GM08714 (cell line): ENCODE data around the gene OST4.

Source experiments
- H3K4me3 ChIP-seq: fragments of 200-500 bp; sonication (Bioruptor generic); 2 replicates; pipeline ENCODE4 v1.5.1; 2014; ENCODE audit warnings: mild to moderate bottlenecking, low read length, inconsistent platforms
- ZNF274 ChIP-seq: IDR thresholded peaks from 2 replicates; pipeline ENCODE4 v1.6.1; 2012; ENCODE audit warnings: mild to moderate bottlenecking, low read depth, low read length

The OST4 gene

DNA sequence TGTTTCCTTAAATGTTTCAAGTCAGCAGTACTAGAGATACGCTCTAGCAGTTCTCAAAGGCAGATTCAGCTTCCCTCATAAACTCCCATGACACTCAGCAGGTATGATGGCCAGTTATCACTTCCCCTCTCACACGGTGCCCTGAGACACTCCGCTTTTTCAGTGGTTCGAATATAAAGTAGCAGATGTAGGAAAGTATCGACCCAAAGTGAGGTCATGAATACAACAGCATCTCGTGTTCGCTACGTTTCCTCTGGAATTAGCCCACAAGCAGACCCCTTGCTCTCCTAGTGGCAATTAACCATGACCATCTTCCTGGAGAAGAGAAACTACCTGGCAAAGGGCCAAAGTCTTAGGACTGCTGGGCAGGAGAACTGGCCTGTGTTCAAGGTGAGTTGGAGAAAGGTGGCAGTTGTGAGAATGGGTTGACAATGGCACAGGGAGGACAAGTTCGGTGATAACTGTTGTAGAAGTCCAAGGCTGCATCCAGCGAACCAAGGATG lies 29.2 kb downstream of the OST4 start:
- H3K4me3 ChIP-seq: no peak overlapping the region; the same call in 1 of the 2 replicates
- TF ChIP-seq ZNF274: no peak

GRCh38 chr2:27041752-27042151 lies 29.7 kb downstream of the OST4 start:
- H3K4me3 ChIP-seq: no peak overlapping the region; the same call in 1 of the 2 replicates
- no peak for TF ChIP-seq ZNF274

- no peak for TF ChIP-seq ZNF274
- H3K4me3 ChIP-seq: no peak overlapping the region
These were observed 31.2 kb downstream of the OST4 start for GRCh38 chr2:27040282-27040681.

- no peak for TF ChIP-seq ZNF274
- H3K4me3 ChIP-seq: no peak overlapping the region
These were observed 31.6 kb downstream of the OST4 start for GRCh38 chr2:27039871-27040270.

- no peak overlapping the region for H3K4me3 ChIP-seq
- no peak for TF ChIP-seq ZNF274
These were observed 32.0 kb downstream of the OST4 start for GRCh38 chr2:27039426-27039825.

DNA sequence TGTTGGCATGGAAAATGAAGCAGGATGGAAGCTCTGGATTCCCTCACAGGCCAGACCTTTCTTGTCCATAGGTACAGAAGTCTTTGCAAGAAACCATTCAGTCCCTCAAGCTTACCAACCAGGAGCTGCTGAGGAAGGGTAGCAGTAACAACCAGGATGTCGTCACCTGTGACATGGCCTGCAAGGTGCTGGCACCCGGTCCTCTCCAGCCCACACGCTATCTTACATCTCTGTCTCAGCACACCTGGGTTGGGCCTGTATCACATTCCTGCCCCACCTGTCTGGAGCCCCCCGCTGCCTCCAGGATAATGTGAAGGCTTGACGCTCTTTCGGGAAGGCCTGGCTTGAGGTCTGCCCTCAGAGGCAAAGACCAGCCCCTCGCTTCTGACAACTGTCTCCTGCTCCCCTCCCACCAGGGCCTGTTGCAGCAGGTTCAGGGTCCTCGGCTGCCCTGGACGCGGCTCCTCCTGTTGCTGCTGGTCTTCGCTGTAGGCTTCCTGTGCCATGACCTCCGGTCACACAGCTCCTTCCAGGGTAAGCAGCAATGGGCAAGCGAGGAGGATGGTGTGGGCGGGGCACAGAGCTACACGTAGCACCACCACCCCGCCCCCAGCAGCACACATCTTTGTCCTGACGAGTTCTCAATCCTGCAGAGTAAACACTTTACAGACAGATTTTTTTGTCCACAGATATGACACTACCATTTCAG lies 32.7 kb downstream of the OST4 start:
- TF ChIP-seq ZNF274: no peak
- H3K4me3 ChIP-seq: no peak overlapping the region

- no peak for TF ChIP-seq ZNF274
- H3K4me3 ChIP-seq: no peak overlapping the region
These were observed 33.4 kb downstream of the OST4 start for GRCh38 chr2:27038012-27038411.

- TF ChIP-seq ZNF274: no peak
- peak overlapping the region; percentile 89 for H3K4me3 ChIP-seq
These were observed 38.1 kb downstream of the OST4 start for GRCh38 chr2:27033253-27033852.

- peak within 1 kb of the TSS; percentile 89 for H3K4me3 ChIP-seq
- no peak for TF ChIP-seq ZNF274
These were observed 38.8 kb downstream of the OST4 start, which contains the start of gene TMEM214 for GRCh38 chr2:27032495-27033252. TSS of gene TMEM214 (plus strand) at chr2:27032965. CDS start at chr2:27033016, 51 bp downstream.

DNA sequence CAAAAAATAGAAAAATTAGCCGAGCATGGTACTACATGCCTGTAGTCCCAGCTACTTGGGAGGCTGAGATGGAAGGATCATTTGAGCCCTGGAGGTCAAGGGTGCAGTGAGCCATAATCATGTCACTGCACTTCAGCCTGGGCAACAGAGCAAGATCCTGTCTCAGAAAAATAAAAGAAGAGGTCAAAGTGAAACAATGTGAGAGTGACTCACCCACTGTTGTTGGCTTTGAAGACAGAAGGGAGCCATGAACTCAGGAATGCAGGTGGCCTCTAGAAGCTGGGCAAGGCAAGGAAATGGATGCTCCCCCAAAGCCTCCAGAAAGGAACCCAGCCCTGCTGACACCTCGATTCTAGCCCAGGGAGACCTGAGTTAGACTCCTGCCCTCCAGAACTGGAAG lies 42.4 kb downstream of the OST4 start:
- TF ChIP-seq ZNF274: no peak
- no peak overlapping the region for H3K4me3 ChIP-seq

DNA sequence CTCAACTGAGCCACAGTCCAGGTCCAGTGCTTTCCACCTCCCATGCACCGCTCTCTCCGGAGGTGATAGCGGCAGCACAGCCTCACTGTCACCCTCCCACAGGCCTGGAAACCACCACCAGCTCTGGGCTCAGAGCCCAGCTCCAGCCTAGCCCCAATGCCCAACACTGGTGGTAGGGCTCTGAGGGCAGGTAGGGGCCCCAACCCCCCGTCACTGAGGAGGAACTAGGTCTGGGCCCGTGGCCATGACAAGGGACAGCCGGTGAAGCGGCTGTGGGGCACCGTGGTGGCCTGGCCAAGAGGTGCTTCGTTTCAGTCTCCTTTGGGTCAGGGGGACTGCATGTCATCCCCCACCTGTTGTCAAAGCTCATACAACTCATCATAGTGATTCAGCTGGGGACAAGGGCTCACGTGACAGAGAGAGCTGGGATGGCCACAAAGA lies 44.2 kb downstream of the OST4 start:
- no peak for TF ChIP-seq ZNF274
- no peak overlapping the region for H3K4me3 ChIP-seq

GRCh38 chr2:27025861-27026851 lies 45.3 kb downstream of the OST4 start:
- H3K4me3 ChIP-seq: no peak overlapping the region
- no peak for TF ChIP-seq ZNF274

DNA sequence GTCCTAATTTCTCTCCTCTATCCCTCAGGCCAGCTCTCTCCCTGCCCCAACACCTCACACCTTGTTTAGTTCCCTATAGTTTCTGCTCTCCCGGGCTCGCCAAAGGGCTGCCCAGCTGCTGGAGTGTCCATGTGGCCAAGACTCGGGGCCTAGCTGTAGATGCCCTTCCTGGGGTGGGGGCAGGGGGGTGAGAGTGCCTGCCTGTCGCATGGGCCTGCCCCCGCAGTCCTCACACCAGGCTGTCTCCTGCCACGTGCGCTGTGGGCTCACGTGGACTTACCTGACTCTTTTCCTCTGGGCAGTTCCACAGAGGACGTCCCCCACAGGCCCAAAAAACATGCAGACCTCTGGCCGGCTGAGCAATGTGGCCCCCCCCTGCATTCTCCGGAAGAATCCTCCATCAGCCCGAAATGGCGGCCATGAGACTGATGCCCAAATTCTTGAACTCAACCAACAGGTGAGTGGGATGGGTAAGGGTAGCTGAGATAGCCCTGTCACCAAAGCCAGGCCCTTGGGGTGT lies 46.1 kb downstream of the OST4 start:
- TF ChIP-seq ZNF274: no peak

More for the DNA sequence above, 46.1 kb downstream of the OST4 start:
- H3K4me3 ChIP-seq: no peak overlapping the region
